Psoas muscle (tissue), 8 donors: Measurements from ENCODE around the gene RANBP17. TPM values are rescaled to one million over a fixed set of nuclear protein-coding genes. Genes with fewer than 3 reads are reported as not detected.

Source experiments
- ATAC-seq, 4 donors: fragments of 200-7000 bp; cut with Tn5 transposase; one replicate each; pipeline ENCODE4 v1.9.1; 2020; ENCODE audit warnings: moderate library complexity in 3 of 4, mild to moderate bottlenecking in 2 of 4
- DNase-seq, 2 donors: peaks; one replicate each; pipeline ENCODE4 v3.0.0-alpha.2; 2020
- H3K27ac ChIP-seq: fragments of 200-600 bp; one replicate; pipeline ENCODE4 v1.8.0; 2022
- H3K27me3 ChIP-seq, 3 donors: fragments of 200-600 bp in 1 of 3; one replicate each; pipeline versions ENCODE4 v1.6.1 to v1.8.0; 2013 to 2022; ENCODE audit warnings: low read length in 2 of 3, mild to moderate bottlenecking in 2 of 3, moderate library complexity in 1 of 3; ENCODE audit not compliant: insufficient read depth in 3 of 3
- H3K36me3 ChIP-seq, 2 donors: fragments of 200-600 bp in 1 of 2; one replicate each; pipeline versions ENCODE4 v1.6.1 to v1.8.0; 2013 to 2022; ENCODE audit warnings: low read depth in 1 of 2, mild to moderate bottlenecking in 1 of 2, moderate library complexity in 1 of 2; ENCODE audit not compliant: insufficient read depth in 1 of 2
- H3K4me1 ChIP-seq: fragments of 200-600 bp; one replicate; pipeline ENCODE4 v1.8.0; 2022
- H3K4me3 ChIP-seq: fragments of 200-600 bp; one replicate; pipeline ENCODE4 v1.8.0; 2022; ENCODE audit warnings: mild to moderate bottlenecking
- H3K9me3 ChIP-seq: fragments of 200-600 bp; one replicate; pipeline ENCODE4 v1.8.0; 2022
- CTCF ChIP-seq: fragments of 200-600 bp; IDR thresholded peaks from one replicate; pipeline ENCODE4 v1.8.0; 2022; ENCODE audit warnings: antibody characterized with exemption
- WGBS, 3 donors: extraction: QIAGEN DNeasy Blood & Tissue Kit; methylation state at CpG; one replicate each; pipeline versions ENCODE4 v1.1.6 to v1.1.7; 2013; 5-methylcytosine and 5-hydroxymethylcytosine counted together
- intact Hi-C, 2 donors: fragments of 100-400 bp; cut with DNase I; formaldehyde crosslinking; loops; one replicate each; pipeline versions ENCODE4 v1.11.0 to v1.14.2; 2022
- polyA plus RNA-seq, 3 donors: library from polyadenylated mRNA; stranded (reverse); fragments of 200-250 nt; gene quantifications; one replicate each; pipeline ENCODE4 v1.2.3, GENCODE V29; 2013
- total RNA-seq, 4 donors: library from RNA; stranded (reverse); fragmentation: NEBNext Ultra II Directional in 2 of 4; extraction: Animal tissue kit (Norgen Biotek cat#: 25700) in 2 of 4; gene quantifications; one replicate each; pipeline versions ENCODE4 v1.2.1 to v1.2.4, GENCODE V29; 2021 to 2023
- donor health status: healthy with polysubstance abuse.
- donor health status: DM: no; HTN: no; CAD: no; lungs with moderate emphysema.
- donor health status: Bipolar disorder and iron deficiency.
- donor health status: healthy.
- donor health status: DM: yes; HTN: yes; CAD: no.
- donor health status: DM: no; HTN: no; CAD: no.
- donor health status: DM: no; HTN: no; CAD: no.
- donor health status: DM: yes; HTN: yes; CAD: no.

Gene RANBP17
- total and polyA plus RNA-seq, 7 donors = 0.03 to 3.2 (median 1.0) TPM

GRCh38 chr5:170874017-170874416 is 12.2 kb downstream of the RANBP17 start:
- Histone ChIP-seq H3K27ac (no peak overlapping the region), H3K9me3 (no peaks in the 10 kb centered on the region), H3K4me3 (no peak overlapping the region), H3K4me1 (no peaks in the 10 kb centered on the region), H3K36me3 (no peaks in the 10 kb centered on the region), H3K27me3 (no peaks in the 10 kb centered on the region)
- 94 to 95% (median 95%) methylated on average over 2 of the region's 2 CpGs for WGBS, 3 donors
- no peak for TF ChIP-seq CTCF
- DNase-seq (no peak), ATAC-seq (no peak)
- intact Hi-C loops = no loop called here

DNA sequence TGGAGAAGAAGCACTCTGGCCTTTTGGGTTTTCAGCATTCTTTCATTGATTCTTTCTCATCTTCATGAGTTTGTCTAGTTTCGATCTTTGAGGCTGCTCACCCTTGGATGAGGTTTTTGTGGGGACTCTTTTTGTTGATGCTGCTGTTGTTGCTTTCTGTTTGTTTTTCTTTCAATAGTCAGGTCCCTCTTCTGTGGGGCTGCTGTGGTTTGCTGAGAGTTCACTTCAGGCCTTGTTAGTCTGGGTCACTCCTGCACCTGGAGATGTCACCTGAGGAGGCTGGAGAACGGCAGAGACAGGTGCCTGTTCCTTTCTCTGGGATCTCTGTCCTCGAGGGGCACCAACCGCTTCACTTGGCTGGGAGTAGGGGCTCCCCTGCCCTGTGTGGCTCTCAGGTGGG is 14.0 kb downstream of the RANBP17 start:
- Histone ChIP-seq H3K4me3 (no peak overlapping the region), H3K27me3 (no peaks in the 10 kb centered on the region), H3K27ac (no peak overlapping the region), H3K36me3 (no peaks in the 10 kb centered on the region), H3K9me3 (no peaks in the 10 kb centered on the region), H3K4me1 (no peaks in the 10 kb centered on the region)
- ATAC-seq (no peak), DNase-seq (no peak)
- 95 to 96% (median 96%) methylated on average over 4 of the region's 4 CpGs for WGBS, 3 donors
- intact Hi-C loops = no loop called here
- TF ChIP-seq CTCF = no peak

GRCh38 chr5:170880084-170880483 is 18.3 kb downstream of the RANBP17 start:
- H3K9me3 ChIP-seq = no peaks in the 10 kb centered on the region
- no peaks in the 10 kb centered on the region for H3K36me3 ChIP-seq
- no peak for TF ChIP-seq CTCF
- no peaks in the 10 kb centered on the region for H3K4me1 ChIP-seq
- ATAC-seq = no peak
- no peak overlapping the region for H3K27ac ChIP-seq
- intact Hi-C loops = no loop called here
- no peak for DNase-seq
- H3K4me3 ChIP-seq = no peak overlapping the region
- WGBS, 3 donors = 90 to 94% (median 93%) methylated on average over 2 of the region's 2 CpGs
- H3K27me3 ChIP-seq = no peaks in the 10 kb centered on the region

- Histone ChIP-seq H3K27me3 (no peaks in the 10 kb centered on the region), H3K27ac (no peak overlapping the region), H3K36me3 (no peaks in the 10 kb centered on the region), H3K4me3 (no peak overlapping the region), H3K4me1 (no peaks in the 10 kb centered on the region), H3K9me3 (no peaks in the 10 kb centered on the region)
- DNase-seq (no peak), ATAC-seq (no peak)
- 94% methylated on average over 3 of the region's 3 CpGs for WGBS, 3 donors
- no peak for TF ChIP-seq CTCF
- intact Hi-C loops = no loop called here
Observed at GRCh38 chr5:170882345-170882744, 20.5 kb downstream of the RANBP17 start.

DNA sequence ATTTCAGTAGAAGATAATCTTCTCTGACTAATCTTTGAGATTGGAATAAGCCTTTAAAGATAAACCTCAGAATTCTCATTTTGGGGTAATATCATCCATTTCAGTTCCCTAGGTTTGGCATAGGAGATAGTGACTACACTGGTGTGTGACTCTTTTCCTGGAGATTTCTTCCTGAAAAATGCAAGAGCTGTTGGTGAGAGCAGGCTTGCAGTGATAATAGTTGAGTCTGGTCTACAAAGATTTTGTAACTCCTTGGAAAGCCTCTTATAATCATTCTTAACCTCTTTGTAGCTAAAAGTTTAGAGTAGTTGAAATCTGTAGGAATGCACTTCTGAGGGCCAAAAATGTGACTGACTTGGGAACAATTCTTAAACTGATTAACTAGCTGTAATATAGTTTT is 23.4 kb downstream of the RANBP17 start:
- H3K27ac ChIP-seq = no peak overlapping the region
- no peaks in the 10 kb centered on the region for H3K36me3 ChIP-seq
- TF ChIP-seq CTCF = no peak
- H3K27me3 ChIP-seq = no peaks in the 10 kb centered on the region
- intact Hi-C loops = no loop called here
- ATAC-seq (no peak), DNase-seq (no peak)
- no peak overlapping the region for H3K4me3 ChIP-seq
- H3K4me1 ChIP-seq = no peaks in the 10 kb centered on the region
- H3K9me3 ChIP-seq = no peaks in the 10 kb centered on the region
